DMS 273 treated with DMSO at 0.1 percent for 48 hours (cell line): ENCODE measurements around the gene PFKFB4.
A peak's percentile ranks its signal among the peaks of the same experiment; 100 is the strongest.
"Not testable (repeated sequence)": the region's sequence is repeated elsewhere in the genome, so short reads cannot be mapped to it uniquely, and the experiment has no call there.

Source experiments
- DNase-seq: peaks from one replicate; lab custom pipeline; 2025; lab: John Stamatoyannopoulos, UW

The PFKFB4 gene

DNA sequence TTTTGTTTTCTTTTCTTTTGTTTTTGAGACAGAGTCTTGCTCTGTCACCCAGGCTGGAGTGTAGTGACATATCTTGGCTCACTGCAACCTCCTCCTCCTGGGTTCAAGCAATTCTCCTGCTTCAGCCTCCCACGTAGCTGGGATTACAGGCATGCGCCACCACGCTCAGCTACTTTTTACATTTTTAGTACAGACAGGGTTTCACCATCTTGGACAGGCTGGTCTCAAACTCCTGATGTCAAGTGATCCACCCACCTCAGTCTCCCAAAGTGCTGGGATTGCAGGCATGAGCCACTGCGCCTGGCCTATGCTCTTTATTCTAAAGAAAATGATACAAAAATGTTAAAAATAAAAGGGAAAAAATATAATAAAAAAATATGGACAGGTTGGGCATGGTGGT, 25.9 kb downstream of the PFKFB4 start:
- not testable (repeated sequence) for DNase-seq

- no peak for DNase-seq
Observed at GRCh38 chr3:48528754-48529153, 27.8 kb downstream of the PFKFB4 start.

- no peak for DNase-seq
Observed at GRCh38 chr3:48528048-48528447, 28.6 kb downstream of the PFKFB4 start.

- no peak for DNase-seq
Observed at GRCh38 chr3:48524970-48525369, 31.6 kb downstream of the PFKFB4 start.

DNA sequence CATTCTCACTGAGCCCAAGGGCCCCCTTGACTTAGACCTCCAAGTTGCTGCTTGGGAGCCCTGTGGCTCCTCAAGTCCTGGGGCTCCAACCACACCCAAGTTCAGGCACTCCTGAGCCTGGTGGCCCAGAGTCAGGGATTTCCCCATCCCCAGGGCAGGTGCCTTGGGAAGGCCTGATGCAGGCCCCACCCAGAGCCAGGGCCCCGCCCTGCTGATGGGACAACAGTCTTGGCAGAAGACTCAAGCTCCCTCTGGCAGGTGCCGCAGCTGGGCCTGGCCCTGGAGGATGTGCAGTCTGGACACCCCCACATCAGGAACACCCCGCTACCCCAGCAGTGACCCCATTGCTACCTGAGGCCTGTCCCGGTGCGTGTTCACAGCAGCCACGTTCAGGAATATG, 35.0 kb downstream of the PFKFB4 start:
- DNase-seq, result no peak

- no peak for DNase-seq
Observed at GRCh38 chr3:48519277-48519643, 37.3 kb downstream of the PFKFB4 start.

DNA sequence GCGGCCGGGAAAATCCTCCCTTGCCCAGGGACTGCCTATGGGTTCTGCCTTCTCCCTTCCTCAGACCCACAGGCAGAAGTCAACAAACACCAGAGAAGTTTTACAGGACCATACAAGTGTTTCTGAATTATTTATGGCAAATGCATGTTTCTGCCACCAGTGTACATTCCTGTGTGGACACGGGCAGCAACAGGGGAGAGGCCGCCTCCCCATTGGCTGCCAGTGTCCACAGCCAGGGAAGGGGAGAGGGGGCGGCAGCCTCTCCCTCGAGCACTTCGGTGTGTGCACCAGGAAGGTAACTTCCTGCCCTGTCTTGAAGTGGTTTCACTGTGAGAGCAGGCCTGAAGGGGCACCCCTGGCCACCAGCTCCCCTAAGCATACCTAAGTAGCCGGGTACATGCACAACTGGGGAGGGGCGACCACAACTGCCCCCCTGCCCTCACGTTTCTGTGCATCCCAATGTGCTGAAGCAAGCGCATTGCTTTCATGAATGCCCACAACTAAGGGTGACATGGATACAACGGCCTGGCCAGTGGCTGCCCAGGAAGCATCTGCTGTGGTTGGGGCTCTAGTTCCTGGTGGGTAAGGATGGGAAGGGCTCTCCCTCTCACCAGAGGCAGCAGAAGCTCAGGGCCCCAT, 37.8 kb downstream of the PFKFB4 start:
- no peak for DNase-seq

DNA sequence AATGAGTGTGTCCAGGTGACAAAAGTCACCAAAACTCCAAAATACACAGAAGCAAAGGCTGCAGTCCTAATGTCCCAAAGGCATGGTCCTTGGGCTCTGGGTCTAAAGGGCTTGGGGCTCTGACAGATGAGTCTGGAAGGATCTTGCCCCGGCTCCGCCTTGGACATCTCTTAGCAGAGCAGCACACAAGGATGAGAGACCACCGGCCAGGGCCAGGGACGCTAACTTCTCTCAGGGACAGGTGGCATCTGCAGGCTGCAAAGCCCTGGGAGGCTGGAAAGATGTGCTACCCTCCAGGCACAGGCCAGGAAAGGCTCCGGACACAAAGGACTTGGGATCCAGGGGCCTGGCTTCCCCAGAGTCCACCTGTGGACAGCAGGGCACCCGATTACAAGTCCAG, 38.5 kb downstream of the PFKFB4 start:
- DNase-seq, result no peak

- no peak for DNase-seq
Observed at GRCh38 chr3:48516571-48516970, 40.0 kb downstream of the PFKFB4 start.

DNA sequence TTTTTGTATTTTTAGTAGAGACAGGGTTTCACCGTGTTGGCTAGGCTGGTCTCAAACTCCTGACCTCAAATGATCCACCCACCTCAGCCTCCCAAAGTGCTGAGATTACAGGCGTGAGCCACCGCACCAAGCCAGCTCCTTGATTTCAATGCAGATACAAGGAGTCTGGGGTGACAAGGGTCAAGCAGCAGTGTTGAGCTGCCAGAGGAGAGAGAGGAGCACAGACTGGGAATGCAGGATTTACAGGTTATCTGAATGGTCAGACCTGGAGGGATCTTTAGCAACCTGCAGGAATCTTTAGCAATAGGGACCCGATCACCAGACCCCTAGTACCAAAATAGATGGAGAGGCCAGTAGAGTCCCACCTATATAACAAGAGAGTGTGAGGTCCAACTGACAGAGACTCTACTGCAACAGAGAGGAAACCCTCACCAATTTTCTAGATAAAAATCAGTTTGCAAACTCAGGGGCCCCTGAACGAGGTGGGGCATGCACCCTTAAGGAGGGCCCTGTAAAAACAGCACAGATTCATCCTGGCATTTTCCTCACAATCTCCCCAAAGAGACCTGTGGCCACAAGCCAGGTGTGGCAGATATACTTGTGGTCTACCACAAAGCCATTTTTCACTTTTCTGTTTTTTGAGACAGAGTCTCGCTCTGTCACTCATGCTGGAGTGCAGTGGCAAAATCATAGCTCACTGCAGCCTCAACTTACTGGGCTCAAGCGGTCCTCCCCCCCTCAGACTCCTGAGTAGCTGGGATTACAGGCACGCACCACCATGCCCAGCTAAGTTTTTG, 42.0 kb downstream of the PFKFB4 start:
- no peak for DNase-seq

- DNase-seq, result no peak
Observed at GRCh38 chr3:48511551-48511950, 45.1 kb downstream of the PFKFB4 start.

- peak; percentile 5 for DNase-seq
Observed at GRCh38 chr3:48507256-48508061, 49.1 kb downstream of the PFKFB4 start.

- no peak for DNase-seq
Observed at GRCh38 chr3:48505968-48506504, 50.6 kb downstream of the PFKFB4 start.

DNA sequence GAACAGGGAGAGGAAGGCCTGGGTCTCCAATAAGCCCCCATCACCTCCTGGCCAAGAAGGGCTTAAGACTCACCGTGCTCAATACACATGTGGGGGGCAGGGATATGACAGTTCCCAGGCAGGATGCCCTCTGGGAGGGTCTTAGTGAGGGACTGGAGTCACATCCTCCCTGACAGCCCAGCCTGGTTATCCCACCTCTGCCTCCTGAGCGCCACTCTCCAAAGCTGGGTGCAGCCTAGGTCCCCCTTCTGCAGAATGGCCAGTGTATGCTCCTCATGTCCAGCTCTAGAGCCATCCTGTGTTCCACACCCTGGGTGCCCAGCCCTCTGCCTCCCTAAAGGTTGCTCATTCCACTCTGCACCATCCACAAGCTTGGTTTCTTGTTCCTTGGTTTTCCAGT, 51.5 kb downstream of the PFKFB4 start:
- no peak for DNase-seq

- DNase-seq, result no peak
Observed at GRCh38 chr3:48504051-48504946, 52.3 kb downstream of the PFKFB4 start, which contains the start of gene SHISA5. Gene SHISA5 (minus strand): TSS chr3:48504174. CDS start chr3:48504094, 80 bp downstream.

GRCh38 chr3:48503401-48504050, 53.1 kb downstream of the PFKFB4 start:
- DNase-seq, result no peak

- DNase-seq, result no peak
Observed at GRCh38 chr3:48502728-48503168, 53.9 kb downstream of the PFKFB4 start.

- no peak for DNase-seq
Observed at GRCh38 chr3:48502121-48502520, 54.5 kb downstream of the PFKFB4 start.

DNA sequence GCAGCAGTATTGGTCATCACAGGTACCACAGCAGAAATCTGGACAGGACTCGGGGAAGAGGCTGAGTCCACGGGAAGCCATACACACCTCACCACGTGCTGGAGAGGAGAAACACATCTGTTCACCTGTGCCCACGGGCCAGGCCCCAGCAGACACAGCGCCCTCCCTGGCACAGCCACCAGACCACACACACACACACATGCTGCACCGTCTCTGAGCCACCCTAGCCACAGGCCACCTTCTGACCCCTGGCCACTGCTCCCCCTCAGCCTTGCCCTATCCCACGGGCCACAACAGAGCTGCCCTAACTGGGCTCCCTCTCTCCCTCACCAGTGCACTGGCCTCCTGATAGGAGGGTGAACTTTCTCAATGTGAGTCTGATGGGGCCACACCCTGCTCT, 55.4 kb downstream of the PFKFB4 start:
- DNase-seq, result no peak

- no peak for DNase-seq
Observed at GRCh38 chr3:48500656-48501055, 55.9 kb downstream of the PFKFB4 start.

- no peak for DNase-seq
Observed at GRCh38 chr3:48493203-48493501, 63.5 kb downstream of the PFKFB4 start.
